ENCODE data around the gene SERPINB2.

GRCh38 chr18:63928331-63928730, 40.8 kb downstream of the SERPINB2 start:
- TF ChIP-seq MAX (IDR thresholded peaks at IDR 0.05) (no peak), CTCF (IDR thresholded peaks at IDR 0.05 in 2 of 3, conservative IDR thresholded peaks at IDR 0.05 in 1 of 3; ENCODE audit: borderline replicate concordance in 1 of 3, insufficient read depth in 1 of 3, low read depth in 2 of 3, low read length in 2 of 3) (no peak), RAD21 (IDR thresholded peaks at IDR 0.05; ENCODE audit: low read depth) (no peak)
